NK-92 (cell line): ENCODE measurements around the gene CTSD.
"Not testable (repeated sequence)": the region's sequence is repeated elsewhere in the genome, so short reads cannot be mapped to it uniquely, and the experiment has no call there.

Experiments used
- DNase-seq: peaks from one replicate; lab custom pipeline; 2025; ENCODE audit not compliant: unreplicated experiment; lab: John Stamatoyannopoulos, UW

The CTSD gene

GRCh38 chr11:1763796-1764661 is at the start of gene CTSD:
Gene CTSD, minus strand, starts transcription at chr11:1763927. Its CDS starts 68 bp downstream, at chr11:1763859.
- no peak for DNase-seq

GRCh38 chr11:1813356-1813755 is 49.6 kb upstream of the CTSD start:
- DNase-seq: not testable (repeated sequence)

GRCh38 chr11:1812801-1813200 is 49.1 kb upstream of the CTSD start:
- no peak for DNase-seq

- DNase-seq: no peak
Measured at GRCh38 chr11:1812274-1812673, 48.5 kb upstream of the CTSD start.

- no peak for DNase-seq
Measured at GRCh38 chr11:1810761-1811160, 47.0 kb upstream of the CTSD start.

GRCh38 chr11:1807264-1807995 is 43.7 kb upstream of the CTSD start:
- DNase-seq: no peak

GRCh38 chr11:1805525-1805924 is 41.8 kb upstream of the CTSD start:
- no peak for DNase-seq

- not testable (repeated sequence) for DNase-seq
Measured at GRCh38 chr11:1803835-1804519, 40.2 kb upstream of the CTSD start.

- no peak for DNase-seq
Measured at GRCh38 chr11:1803246-1803645, 39.5 kb upstream of the CTSD start.

GRCh38 chr11:1797391-1798125 is 33.8 kb upstream of the CTSD start:
- no peak for DNase-seq

- DNase-seq: no peak
Measured at GRCh38 chr11:1796413-1797011, 32.8 kb upstream of the CTSD start.

- DNase-seq: no peak
Measured at GRCh38 chr11:1793081-1793480, 29.4 kb upstream of the CTSD start.

- no peak for DNase-seq
Measured at GRCh38 chr11:1792461-1792860, 28.7 kb upstream of the CTSD start.

GRCh38 chr11:1791912-1792311 is 28.2 kb upstream of the CTSD start:
- DNase-seq: no peak

- no peak for DNase-seq
Measured at GRCh38 chr11:1786466-1786865, 22.7 kb upstream of the CTSD start.

GRCh38 chr11:1785749-1786413 is 22.2 kb upstream of the CTSD start:
- no peak for DNase-seq

GRCh38 chr11:1784761-1785650 is 21.3 kb upstream of the CTSD start:
- DNase-seq: no peak

- DNase-seq: no peak
Measured at GRCh38 chr11:1783725-1784529, 20.2 kb upstream of the CTSD start.
